Measurements from ENCODE around the gene BCO1.
"Not testable (repeated sequence)": the region's sequence is repeated elsewhere in the genome, so short reads cannot be mapped to it uniquely, and the experiment has no call there.

Gene BCO1

GRCh38 chr16:81238296-81239011 lies at the start of gene BCO1:
Gene BCO1, plus strand, starts transcription at chr16:81238689. Its CDS starts 220 bp downstream, at chr16:81238909.
- DNase-seq, result no peak

GRCh38 chr16:81189100-81189664 lies 49.3 kb upstream of the BCO1 start:
- no peak for DNase-seq

GRCh38 chr16:81190667-81191066 lies 47.8 kb upstream of the BCO1 start:
- no peak for DNase-seq

- DNase-seq, result no peak
These were observed 42.5 kb upstream of the BCO1 start for GRCh38 chr16:81195885-81196534.

GRCh38 chr16:81198635-81199034 lies 39.9 kb upstream of the BCO1 start:
- no peak for DNase-seq

- DNase-seq, result no peak
These were observed 37.2 kb upstream of the BCO1 start for GRCh38 chr16:81201267-81201666.

GRCh38 chr16:81204798-81205680 lies 33.5 kb upstream of the BCO1 start:
- peak; percentile 50 for DNase-seq

- DNase-seq, result no peak
These were observed 31.4 kb upstream of the BCO1 start for GRCh38 chr16:81207076-81207475.

- no peak for DNase-seq
These were observed 27.7 kb upstream of the BCO1 start for GRCh38 chr16:81210807-81211206.

- no peak for DNase-seq
These were observed 25.5 kb upstream of the BCO1 start for GRCh38 chr16:81212830-81213465.

GRCh38 chr16:81214745-81215166 lies 23.7 kb upstream of the BCO1 start:
- DNase-seq, result no peak

GRCh38 chr16:81216114-81216513 lies 22.4 kb upstream of the BCO1 start:
- DNase-seq, result no peak

GRCh38 chr16:81216706-81217105 lies 21.8 kb upstream of the BCO1 start:
- no peak for DNase-seq

GRCh38 chr16:81219151-81219550 lies 19.3 kb upstream of the BCO1 start:
- no peak for DNase-seq

GRCh38 chr16:81220349-81220748 lies 18.1 kb upstream of the BCO1 start:
- no peak for DNase-seq

GRCh38 chr16:81221731-81222130 lies 16.8 kb upstream of the BCO1 start:
- no peak for DNase-seq

GRCh38 chr16:81224824-81225223 lies 13.7 kb upstream of the BCO1 start:
- no peak for DNase-seq

GRCh38 chr16:81225697-81226096 lies 12.8 kb upstream of the BCO1 start:
- DNase-seq, result not testable (repeated sequence)

- DNase-seq, result no peak
These were observed 10.7 kb upstream of the BCO1 start for GRCh38 chr16:81227785-81228184.

- no peak for DNase-seq
These were observed 8.7 kb upstream of the BCO1 start for GRCh38 chr16:81229811-81230210.

GRCh38 chr16:81231014-81231413 lies 7.5 kb upstream of the BCO1 start:
- no peak for DNase-seq

GRCh38 chr16:81232740-81233367 lies 5.6 kb upstream of the BCO1 start:
- no peak for DNase-seq
